Upper lobe of right lung (tissue), 1 donor: ENCODE results near the gene HBM. TPM values are rescaled to one million over a fixed set of nuclear protein-coding genes. Genes with fewer than 3 reads are reported as not detected.
"Not testable (repeated sequence)": the region's sequence is repeated elsewhere in the genome, so short reads cannot be mapped to it uniquely, and the experiment has no call there.

Experiments
- ATAC-seq: fragments of 200-7000 bp; cut with Tn5 transposase; one replicate; pipeline ENCODE4 v1.9.1; 2020; ENCODE audit warnings: mild to moderate bottlenecking, moderate library complexity
- DNase-seq: peaks from one replicate; pipeline ENCODE4 v3.0.0-alpha.2; 2020
- H3K27ac ChIP-seq: fragments of 200-600 bp; one replicate; pipeline ENCODE4 v1.8.0; 2022
- H3K27me3 ChIP-seq: fragments of 200-600 bp; one replicate; pipeline ENCODE4 v1.8.0; 2022; ENCODE audit warnings: mild to moderate bottlenecking
- H3K36me3 ChIP-seq: fragments of 200-600 bp; one replicate; pipeline ENCODE4 v1.8.0; 2022
- H3K4me1 ChIP-seq: fragments of 200-600 bp; one replicate; pipeline ENCODE4 v1.8.0; 2022
- H3K4me3 ChIP-seq: fragments of 200-600 bp; one replicate; pipeline ENCODE4 v1.8.0; 2022; ENCODE audit warnings: mild to moderate bottlenecking
- H3K9me3 ChIP-seq: fragments of 200-600 bp; one replicate; pipeline ENCODE4 v1.8.0; 2022
- CTCF ChIP-seq: fragments of 200-600 bp; IDR thresholded peaks from one replicate; pipeline ENCODE4 v1.8.0; 2022; ENCODE audit warnings: antibody characterized with exemption
- intact Hi-C: fragments of 100-400 bp; cut with DNase I; formaldehyde crosslinking; loops from one replicate; pipeline ENCODE4 v1.11.0; 2022
- total RNA-seq: library from RNA; stranded (reverse); fragmentation: NEBNext Ultra II Directional; extraction: Animal tissue kit (Norgen Biotek cat#: 25700); gene quantifications from one replicate; pipeline ENCODE4 v1.2.1, GENCODE V29; 2021
- donor health status: DM: no; HTN: yes; CAD: no; lungs with severe emphysema.

Gene HBM
- total RNA-seq, 1 donor from 2014 or later, result not detected

GRCh38 chr16:155031-155398 lies 10.8 kb upstream of the HBM start:
- Histone ChIP-seq H3K27me3 (no peaks in the 10 kb centered on the region), H3K4me1 (peaks cover 6% of the 10 kb centered on the region), H3K4me3 (peak overlapping the region; percentile 48), H3K36me3 (no peaks in the 10 kb centered on the region), H3K9me3 (no peaks in the 10 kb centered on the region), H3K27ac (no peak overlapping the region)
- ATAC-seq, result no peak
- intact Hi-C loops, result no loop called here
- TF ChIP-seq CTCF, result no peak
- DNase-seq, result no peak

- Histone ChIP-seq H3K4me3 (no peak overlapping the region), H3K27ac (no peak overlapping the region), H3K36me3 (no peaks in the 10 kb centered on the region), H3K4me1 (peaks cover 6% of the 10 kb centered on the region), H3K9me3 (no peaks in the 10 kb centered on the region), H3K27me3 (no peaks in the 10 kb centered on the region)
- TF ChIP-seq CTCF, result no peak
- ATAC-seq (no peak), DNase-seq (no peak)
- intact Hi-C loops, result no loop called here
These were observed 6.5 kb upstream of the HBM start for GRCh38 chr16:159136-159849.

GRCh38 chr16:160242-160641 lies 5.5 kb upstream of the HBM start:
- H3K9me3 ChIP-seq, H3K4me1 ChIP-seq, H3K27me3 ChIP-seq, H3K36me3 ChIP-seq, intact Hi-C loops, DNase-seq, H3K4me3 ChIP-seq, H3K27ac ChIP-seq, ATAC-seq: not testable (repeated sequence)

GRCh38 chr16:160691-161190 lies 5.0 kb upstream of the HBM start:
- ATAC-seq, result no peak
- no peaks in the 10 kb centered on the region for H3K9me3 ChIP-seq
- DNase-seq, result no peak
- H3K27me3 ChIP-seq, result peaks cover 8% of the 10 kb centered on the region
- H3K36me3 ChIP-seq, result no peaks in the 10 kb centered on the region
- no peak overlapping the region for H3K4me3 ChIP-seq
- peaks cover 8% of the 10 kb centered on the region for H3K4me1 ChIP-seq
- H3K27ac ChIP-seq, result no peak overlapping the region
- intact Hi-C loops, result no loop called here
- no peak for TF ChIP-seq CTCF

GRCh38 chr16:162271-162991 lies 3.3 kb upstream of the HBM start:
- H3K27ac ChIP-seq, result no peak overlapping the region
- no peak for TF ChIP-seq CTCF
- intact Hi-C loops, result no loop called here
- H3K4me1 ChIP-seq, result peaks cover 18% of the 10 kb centered on the region
- H3K27me3 ChIP-seq, result peaks cover 25% of the 10 kb centered on the region
- H3K9me3 ChIP-seq, result no peaks in the 10 kb centered on the region
- no peaks in the 10 kb centered on the region for H3K36me3 ChIP-seq
- ATAC-seq, result no peak
- H3K4me3 ChIP-seq, result no peak overlapping the region
- DNase-seq, result no peak

GRCh38 chr16:163139-163538 lies 2.6 kb upstream of the HBM start:
- H3K27ac ChIP-seq, H3K9me3 ChIP-seq, ATAC-seq, DNase-seq, intact Hi-C loops, H3K36me3 ChIP-seq, H3K4me3 ChIP-seq: not testable (repeated sequence)
- Histone ChIP-seq H3K4me1 (peaks cover 18% of the 10 kb centered on the region), H3K27me3 (peaks cover 32% of the 10 kb centered on the region)

- DNase-seq, intact Hi-C loops, H3K36me3 ChIP-seq, H3K4me3 ChIP-seq, H3K27ac ChIP-seq, H3K9me3 ChIP-seq: not testable (repeated sequence)
- H3K4me1 ChIP-seq, result peaks cover 18% of the 10 kb centered on the region
- ATAC-seq, result peak; percentile 61
- H3K27me3 ChIP-seq, result peaks cover 38% of the 10 kb centered on the region
These were observed 2.1 kb upstream of the HBM start for GRCh38 chr16:163696-164095.

GRCh38 chr16:164134-164823 lies 1.5 kb upstream of the HBM start:
- H3K36me3 ChIP-seq, H3K4me3 ChIP-seq, DNase-seq, H3K27ac ChIP-seq, H3K9me3 ChIP-seq, intact Hi-C loops: not testable (repeated sequence)
- Histone ChIP-seq H3K27me3 (peaks cover 43% of the 10 kb centered on the region), H3K4me1 (peaks cover 18% of the 10 kb centered on the region)
- peak; percentile 15 for ATAC-seq
